Stimulated activated CD4-positive, alpha-beta T cell treated with anti-CD3 and anti-CD28 coated beads, Interleukin-4, amount 100 ng/mL, for 4 hours (primary cell): ENCODE results near the gene IGF2BP2.
"Not testable (repeated sequence)": the region's sequence is repeated elsewhere in the genome, so short reads cannot be mapped to it uniquely, and the experiment has no call there.

Experiments
- DNase-seq, 2 experiments: peaks; one replicate each; pipeline ENCODE4 v3.0.0-alpha.2; 2020

The IGF2BP2 gene

DNA sequence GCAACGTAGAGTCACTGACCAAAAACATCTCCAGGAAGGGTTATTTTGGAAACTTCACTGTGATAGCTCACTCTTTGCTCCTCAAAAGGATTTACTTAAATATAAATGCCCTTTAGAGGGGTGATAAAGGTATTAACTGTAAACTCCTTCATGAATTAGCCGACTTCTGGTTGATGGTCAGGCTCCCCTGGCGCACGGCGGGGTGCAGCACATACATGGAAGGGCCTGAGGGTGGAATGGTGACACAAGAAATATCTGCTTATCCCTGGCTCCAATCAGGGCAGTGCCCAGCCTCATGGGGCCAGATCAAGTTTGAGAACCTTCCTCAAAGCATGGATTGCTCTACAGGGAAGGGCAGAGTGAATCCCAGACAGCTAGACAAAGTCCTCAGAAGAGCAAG is 116.5 kb downstream of the IGF2BP2 start:
- no peak for DNase-seq

DNA sequence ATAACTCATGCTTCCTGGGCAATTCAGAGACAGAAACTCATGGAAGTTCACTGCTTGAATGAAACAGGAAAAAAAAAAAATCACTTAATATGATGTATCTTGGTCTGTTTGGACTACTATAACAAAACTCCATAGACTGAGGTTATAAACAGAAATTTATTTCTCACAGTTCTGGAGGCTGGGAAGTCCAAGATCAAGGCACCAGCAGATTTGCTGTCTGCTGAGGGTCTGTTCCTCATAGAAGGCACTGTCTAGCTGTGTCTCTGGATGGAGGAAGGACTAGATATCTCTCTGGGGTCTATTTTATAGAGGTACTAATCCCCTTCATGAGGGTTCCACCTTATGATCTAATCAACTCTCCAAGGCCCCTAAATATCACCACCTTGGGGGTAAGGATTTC is 119.3 kb downstream of the IGF2BP2 start:
- DNase-seq, result no peak

DNA sequence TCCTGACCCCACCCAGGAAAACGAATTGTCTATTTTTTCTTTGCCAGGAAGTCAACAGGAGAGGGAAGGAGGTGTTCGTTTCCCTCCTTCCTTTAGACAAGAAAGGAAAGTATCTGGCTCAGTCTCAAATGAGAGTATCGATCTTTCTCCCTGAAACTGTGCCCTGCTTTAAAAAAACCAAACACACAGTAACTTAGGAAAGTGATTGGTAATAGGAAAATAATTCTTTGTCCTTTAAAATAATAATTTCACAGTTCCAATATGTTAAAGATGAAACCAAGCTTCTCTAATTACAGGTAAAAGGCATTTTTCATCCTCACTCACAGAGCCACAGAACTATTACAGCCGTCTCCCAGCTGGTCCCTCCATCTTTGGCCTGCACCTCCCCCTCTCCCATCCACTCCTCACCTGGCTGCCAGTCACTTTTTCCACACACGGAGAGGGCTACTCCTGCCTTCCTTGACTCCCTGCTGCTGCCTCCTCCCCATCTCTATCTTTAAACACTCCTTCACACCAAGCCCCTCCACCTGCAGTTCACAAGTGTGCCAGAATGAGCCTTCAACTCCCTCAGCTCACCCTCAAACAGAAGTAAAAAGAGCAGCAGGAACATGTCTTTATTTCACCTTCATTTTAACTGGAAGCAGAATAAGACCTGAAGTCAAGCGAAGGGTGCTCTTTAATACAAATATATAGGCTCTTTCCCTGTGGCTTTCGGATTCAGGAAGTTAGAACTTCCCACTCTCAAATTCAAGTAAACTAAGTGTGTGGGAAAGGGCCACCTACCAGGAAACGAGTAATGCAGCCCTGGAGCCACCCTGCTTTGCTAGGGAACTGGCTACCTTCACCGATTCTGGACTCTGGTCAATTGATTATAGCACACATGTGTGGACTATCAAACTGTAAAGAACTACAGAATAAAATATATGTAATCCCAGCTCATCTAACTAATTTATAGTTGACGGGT is 122.3 kb downstream of the IGF2BP2 start:
- no peak for DNase-seq

DNA sequence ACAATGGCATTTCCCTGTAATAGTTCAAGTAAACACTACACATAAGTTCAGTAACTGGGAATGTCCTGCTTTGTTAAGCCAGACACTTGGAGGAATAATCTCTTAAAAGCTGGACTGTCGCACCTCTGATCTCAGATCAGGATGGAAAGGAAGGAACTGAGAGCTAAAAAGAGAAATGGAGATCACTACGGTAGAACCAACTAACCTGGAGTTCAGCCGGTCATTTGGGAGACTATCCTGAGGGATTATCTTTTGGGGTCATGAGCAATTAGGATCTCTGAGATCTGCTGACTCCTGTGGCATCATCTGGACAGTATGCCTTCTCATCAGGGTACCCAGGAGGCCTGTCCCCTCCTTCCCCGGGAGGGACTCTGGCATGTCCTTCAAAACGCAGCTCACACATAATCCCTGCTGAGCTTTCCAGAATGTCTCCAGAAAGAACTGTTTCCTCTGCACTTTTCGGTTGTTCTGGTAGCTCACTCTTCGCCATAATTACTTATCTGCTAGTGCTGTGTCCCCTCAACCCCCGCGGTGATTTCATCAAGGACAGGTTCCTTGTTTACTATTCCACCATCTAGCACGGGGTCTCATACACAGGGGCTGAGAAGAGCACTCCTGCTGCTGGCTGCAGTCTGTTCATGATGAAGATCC is 123.1 kb downstream of the IGF2BP2 start:
- DNase-seq, result no peak

DNA sequence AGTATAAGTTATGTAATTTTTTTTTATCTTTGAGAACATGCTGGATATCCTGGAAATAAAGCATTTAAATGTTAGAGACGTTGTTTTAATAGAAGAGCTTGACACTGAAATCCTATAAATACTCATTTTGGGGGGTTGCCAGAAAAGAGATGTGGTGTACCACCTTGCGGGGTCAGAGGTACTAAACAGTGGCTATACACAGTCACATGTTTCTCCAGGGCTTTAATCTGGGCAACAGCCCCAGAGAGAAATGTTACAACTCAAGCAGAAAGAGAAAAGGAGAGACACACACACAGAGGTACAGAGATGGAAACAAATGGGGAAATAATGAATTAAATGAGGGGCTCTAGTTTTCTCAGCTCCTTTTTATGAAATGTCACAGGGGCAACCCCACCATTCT is 124.9 kb downstream of the IGF2BP2 start:
- DNase-seq, result no peak

DNA sequence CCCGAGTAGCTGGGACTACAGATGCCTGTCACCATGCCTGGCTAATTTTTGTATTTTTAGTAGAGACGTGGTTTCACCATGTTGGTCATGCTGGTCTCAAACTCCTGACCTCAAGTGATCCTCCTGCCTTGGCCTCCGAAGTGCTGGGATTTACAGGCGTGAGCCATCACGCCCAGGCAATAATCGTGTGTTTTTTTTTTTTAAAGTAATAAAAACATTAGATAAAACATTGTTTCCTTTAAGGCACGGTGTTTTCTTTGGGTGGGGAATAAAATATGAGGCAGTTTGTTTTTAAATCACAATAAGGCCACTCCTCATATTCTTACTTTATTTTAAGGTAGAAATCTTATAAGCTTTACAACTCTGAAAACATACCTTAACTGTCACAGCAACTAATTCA is 127.6 kb downstream of the IGF2BP2 start:
- not testable (repeated sequence) for DNase-seq

DNA sequence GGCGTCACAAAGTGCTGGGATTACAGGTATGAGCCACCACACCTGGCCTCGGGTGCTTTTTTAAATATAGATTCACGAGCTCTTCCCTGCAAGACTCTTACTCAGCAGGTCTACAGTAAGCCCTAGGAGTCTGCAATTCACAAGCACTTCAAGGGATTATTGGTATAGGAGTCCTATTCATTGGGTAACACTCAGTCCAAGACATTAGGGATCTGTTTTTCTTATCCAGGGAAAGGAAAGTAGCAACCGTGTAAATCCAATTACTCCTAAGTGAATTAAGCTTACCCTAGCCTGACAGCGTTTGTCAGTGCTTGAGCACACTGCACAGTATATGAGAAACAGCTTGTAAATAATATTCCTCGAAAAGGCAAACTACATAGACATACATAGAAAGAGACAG is 128.8 kb downstream of the IGF2BP2 start:
- DNase-seq, result no peak

DNA sequence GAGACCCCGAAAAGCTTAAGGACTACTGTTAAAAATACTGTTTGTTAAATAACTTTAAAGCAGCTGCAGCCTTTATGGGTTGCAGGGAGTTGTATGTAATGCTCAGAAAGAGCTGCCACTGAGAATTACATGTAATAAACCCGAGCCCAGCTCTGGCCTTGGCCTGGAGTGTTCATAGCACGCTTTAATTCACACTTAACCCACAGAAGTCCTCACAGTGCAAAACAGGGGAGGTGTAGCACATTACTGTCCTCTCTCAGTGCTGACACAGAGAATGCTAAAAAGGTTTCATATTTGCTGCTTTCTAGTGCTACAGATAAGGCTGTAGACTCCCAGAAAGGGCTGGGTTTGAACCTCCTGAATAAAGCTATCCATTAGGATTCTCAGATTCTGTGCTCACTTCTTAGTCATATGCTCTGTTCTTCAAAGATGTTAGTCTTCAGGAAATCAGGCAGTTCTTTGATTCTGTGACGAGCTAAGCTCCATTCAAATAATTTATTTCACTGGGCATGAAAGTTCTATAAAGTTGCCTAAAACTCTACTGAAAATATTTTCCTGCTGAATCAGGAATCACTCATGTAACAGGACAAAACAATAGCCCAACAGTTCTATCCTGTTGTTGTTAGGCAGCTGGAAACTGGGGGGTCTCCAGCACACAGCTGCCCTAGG is 130.7 kb downstream of the IGF2BP2 start:
- DNase-seq, result no peak

DNA sequence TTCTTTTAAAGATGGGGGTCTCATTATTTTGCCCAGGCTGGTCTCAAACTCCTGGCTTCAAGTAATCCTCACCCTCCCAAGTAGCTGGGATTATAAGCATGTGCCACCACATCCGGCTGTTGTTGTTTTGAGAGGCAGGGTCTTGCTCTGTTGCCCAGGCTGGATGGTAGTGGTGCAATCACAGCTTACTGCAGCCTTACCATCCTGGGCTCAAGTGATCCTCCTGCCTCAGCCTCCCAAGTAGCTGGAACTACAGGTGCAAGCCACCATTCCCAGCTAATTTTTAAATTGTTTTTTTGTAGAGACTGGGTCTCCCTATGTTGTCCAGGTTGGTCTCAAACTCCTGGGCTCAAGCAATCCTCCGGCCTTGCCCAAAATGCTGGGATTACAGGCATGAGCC is 133.2 kb downstream of the IGF2BP2 start:
- no peak for DNase-seq

DNA sequence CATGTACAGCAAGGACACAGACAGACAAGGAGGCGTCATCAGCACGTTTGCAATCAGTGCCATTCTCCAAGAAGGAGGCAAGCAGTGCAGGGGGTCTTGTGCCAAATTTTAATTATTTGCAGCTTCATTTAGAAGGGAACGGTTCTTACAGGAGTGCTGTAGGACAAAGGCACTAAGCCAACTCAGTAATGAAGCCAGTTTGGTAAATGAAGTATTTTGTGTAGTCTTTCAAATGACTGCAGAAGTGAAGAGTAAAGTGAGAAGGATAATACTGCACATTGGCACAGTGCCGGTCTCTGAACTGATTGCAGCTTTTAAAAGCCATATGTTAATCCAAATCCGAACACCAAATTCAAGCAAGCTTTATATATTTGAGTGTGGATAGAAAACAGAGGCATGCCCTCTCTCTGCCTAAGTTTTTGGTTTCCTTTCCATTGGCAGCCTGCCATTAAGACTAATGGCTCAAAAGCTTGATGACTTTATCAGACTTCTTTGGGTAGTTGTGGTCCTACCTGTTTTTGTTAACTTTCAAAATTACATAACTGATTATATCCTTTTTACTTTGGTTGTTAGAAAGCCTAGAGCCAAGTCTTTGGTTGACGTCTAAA is 137.5 kb downstream of the IGF2BP2 start:
- no peak for DNase-seq

DNA sequence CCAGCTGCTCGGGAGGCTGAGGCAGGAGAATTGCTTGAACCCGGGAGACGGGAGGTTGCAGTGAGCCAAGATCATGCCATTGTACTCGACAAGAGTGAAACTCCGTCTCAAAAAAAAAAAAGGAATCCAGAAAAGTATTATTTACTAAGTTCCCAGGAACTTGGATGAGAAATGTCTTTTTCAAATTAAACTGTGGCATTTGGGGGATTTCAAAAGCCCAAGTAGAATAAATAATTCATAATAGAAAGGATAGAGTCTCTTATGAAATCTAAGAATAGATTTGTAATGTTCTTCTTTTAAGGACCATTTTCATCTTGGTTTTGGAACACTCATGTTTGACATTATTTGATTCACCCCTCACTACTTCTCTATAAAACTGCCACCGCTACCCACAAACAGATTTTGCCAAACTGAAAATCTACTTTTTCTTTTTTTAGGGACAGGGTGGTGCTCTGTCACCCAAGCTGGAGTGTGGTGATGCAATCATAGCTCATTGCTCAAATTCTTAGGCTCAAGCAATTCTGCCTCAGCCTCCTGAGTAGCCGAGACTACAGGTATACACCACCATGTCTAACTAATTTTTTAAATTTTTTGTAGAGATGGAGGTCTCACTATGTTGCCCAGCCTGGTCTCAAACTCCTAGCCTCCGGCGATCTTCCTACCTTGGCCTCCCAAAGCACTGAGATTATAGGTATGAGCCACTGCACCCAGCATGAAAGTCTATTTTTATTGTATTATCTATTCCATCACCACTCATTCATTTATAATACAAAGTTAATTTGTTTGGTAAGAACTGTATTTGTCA is 139.4 kb downstream of the IGF2BP2 start:
- DNase-seq, result no peak

DNA sequence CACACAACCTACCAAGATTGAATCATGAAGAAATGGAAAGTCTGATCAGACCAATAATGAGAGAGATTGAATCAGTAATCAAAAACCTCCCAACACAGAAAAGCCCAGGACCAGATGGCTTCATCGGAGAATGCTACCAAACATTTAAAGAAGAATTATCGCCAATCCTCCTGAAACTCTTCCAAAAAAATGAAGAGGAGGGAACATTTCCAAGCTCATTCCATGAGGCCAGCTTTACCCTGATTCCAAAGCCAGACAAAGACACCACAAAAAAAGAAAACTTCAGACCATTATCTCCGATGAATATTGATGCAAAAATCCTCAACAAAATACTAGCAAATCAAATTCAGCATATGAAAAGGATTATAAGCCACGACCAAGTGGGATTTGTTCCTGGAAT is 144.6 kb downstream of the IGF2BP2 start:
- no peak for DNase-seq

DNA sequence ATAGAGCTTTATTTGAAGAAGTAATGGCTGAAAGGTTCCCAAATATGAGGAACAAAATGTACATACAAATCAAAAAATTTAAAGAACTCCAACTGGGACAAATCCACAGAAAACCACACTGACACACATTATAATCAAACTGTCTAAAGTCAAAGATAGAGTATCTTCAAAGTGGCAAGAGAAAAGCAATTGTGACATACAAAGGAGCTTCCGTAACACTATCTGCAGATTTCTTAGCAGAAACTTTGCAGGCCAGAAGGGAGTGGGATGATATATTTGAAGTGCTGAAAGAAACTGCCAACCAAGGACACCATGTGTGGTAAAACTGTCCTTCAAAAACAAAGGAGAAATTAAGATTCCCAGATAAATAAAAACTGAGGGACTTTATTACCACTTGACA is 146.8 kb downstream of the IGF2BP2 start:
- DNase-seq, result no peak

DNA sequence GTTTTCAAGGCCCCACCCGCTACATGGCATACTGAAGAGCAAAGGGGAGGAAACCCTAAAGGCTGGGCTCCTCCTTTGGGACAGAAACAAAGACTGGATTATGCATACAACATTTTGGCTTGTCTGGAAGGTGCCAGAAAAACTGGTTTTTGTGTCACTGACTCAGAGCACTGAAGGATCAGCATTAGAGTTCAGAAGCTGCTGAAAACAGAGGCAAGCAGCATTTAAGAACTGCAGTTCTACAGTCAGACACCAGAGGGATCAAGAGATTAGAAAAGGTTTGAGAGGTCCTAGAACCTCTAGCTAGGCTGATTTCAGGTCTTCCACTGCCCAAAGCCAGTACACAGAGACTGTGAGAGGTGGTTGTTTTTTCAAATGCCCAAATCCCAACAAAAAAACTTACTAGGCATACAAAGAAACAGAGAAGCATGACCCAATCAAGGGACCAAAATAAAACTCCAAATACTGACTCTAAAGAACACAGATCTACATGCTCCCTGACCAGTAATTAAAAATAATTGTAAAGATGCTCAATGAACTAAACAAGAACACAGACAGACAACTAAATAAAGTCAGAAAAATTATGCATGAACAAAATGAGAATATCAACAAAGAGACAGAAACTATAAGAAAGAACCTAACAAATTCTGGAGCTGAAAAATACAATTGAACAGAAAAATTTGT is 147.6 kb downstream of the IGF2BP2 start:
- DNase-seq, result no peak

DNA sequence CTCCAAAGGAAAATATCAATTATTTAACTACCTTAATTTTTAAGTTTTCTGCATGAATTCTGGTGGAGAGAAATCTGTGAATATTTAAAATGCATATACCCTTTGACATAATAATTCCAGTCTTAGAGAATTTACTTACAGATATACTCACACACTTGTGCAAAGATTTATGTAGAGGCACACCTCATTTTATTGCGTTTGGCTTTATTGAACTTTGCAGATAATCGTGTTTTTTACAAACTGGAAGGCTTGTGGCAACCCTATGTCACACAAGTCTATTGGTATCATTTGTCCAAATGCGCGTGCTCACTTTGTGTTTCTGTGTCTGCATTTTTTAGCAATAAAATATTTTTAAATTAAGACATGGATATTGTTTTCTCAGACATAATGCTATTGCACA is 157.3 kb downstream of the IGF2BP2 start:
- no peak for DNase-seq

DNA sequence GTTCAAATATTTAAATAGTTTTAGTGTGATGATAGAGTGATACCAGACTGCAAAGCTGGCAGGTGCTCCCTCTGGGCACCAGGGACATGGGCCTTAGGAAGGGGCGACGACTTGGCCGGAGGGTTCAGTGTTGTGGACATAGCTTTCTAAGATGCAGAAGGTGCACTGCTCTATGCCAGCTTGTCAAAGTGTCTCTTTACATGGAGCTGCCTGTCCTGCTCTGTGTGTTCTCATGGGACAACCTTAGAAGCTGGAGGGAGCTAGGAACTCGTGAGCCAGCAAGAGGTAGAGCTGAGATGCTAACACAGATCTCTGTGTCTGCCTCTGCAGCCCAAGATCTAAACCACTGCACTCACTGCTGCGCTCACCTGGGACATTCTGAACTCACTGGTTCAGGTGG is 160.9 kb downstream of the IGF2BP2 start:
- no peak for DNase-seq

DNA sequence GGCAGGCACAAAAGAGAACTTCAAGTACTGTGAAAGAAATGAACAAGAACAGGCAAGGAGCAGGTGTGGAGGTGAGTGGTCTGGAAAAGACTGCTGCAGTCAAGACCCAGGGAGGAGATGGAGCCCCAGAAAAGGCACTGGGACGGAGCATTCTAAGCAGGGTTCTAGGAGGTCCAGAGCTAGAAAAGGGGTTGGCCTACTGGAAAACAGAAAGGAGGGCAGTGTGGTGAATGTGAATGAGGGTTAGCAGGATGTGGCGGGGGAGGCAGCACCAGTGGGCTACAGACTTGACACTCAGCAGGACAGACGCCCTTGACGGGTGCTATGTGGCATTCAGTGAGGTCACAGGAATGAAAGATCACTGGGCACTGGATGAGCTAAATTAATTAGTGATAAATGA is 163.1 kb downstream of the IGF2BP2 start:
- DNase-seq, result no peak

DNA sequence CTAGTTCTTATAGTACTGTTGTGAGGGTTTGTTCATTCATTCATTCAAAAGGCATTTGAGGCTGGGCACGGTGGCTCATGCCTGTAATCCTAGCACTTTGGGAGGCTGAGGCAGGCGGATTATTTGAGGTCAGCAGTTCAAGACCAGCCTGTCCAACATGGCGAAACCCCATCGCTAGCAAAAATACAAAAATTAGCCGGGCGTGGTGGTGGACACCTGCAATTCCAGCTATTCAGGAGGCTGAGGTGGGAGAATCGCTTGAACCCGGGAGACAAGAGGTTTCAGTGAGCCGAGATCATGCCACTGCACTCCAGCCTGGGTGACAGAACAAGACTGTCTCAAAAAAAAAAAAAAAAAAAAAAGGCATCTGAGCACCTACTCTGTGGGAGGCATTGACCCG is 163.5 kb downstream of the IGF2BP2 start:
- DNase-seq, result not testable (repeated sequence)

DNA sequence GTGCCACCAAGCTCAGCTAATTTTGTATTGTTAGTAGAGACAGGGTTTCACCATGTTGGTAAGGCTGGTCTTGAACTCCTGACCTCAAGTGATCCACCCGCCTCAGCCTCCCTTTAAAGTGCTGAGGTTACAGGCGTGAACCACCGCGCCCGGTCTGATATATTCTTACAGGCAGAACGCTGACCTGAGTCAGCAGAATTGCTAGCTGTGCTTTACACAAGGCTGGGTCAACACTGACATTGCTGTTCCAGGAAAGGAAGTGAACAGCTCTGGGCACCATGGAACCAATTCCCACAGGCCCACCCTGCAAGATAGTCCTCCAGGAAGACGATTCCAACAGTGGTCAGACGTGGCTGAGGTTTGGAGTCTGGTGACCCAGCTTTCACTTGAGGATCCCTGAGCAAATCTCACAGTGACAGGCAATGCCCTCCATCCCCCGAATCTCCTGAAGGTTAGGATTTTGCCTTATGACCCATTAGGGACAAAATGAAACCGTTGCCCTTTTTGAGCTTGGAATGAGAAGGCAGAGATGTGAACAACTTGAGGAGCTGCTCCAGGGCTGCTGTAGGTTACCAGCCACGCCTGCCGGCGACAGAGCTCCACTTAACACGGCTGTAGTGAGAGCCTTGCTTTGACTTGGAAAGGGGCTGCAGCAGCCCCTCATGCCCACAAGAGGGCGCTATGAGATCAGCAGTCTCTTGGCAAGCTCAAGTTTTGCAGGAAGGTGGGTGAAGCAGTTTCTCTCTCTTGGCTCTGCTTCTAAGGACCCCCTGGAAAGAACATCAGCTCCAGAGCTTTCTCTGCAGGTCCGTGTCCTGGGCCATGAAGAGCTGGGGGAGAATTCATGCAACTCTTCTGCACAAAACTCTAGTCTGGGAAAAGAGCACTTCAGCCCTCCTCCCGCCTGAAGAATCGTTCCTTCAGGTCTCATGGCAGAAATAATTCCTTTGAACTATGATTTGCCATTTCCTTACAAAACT is 164.6 kb downstream of the IGF2BP2 start:
- DNase-seq, result peak; percentile 41 to 54

DNA sequence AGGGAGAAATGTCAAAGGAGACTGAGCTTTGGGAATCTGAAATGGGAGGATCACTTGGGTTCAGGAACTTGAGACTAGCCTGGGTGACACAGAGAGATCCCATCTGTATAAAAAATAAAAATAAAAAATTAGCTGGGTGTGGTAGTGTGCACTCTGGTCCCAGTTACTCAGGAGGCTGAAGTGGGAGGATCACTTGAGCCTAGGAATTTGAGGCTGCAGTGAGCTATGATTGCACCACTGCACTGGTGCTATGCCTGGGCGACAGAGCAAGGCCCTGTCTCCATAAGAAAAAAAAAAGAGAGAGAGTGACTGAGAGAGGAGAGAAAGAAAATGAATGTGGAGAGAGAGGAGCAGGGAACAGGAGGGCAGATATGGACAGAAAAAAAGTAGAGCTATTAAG is 165.9 kb downstream of the IGF2BP2 start:
- no peak for DNase-seq

DNA sequence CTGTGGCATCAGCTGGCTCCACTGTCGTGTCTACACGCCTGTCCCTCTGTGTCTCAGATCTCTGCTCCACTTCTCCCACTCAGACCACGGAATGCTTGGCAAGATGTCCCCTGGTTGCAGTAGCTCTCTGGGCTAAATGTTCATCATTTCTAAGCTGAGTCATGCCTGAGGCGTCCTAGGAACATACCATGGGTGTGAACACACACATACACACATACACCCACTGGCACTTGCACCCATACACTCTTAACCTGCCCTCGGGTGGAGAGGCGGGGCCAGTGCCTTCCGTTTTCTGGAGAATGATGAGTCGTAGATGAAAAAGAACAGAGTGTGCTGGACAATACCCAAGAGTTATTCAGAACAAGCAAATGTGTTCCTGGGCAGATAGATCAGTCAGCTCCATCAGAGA is 166.3 kb downstream of the IGF2BP2 start:
- DNase-seq, result no peak
